RWPE2 (cell line): ENCODE results near the gene UCN.
A peak's percentile ranks its signal among the peaks of the same experiment; 100 is the strongest.

ENCODE experiments used
- ATAC-seq: fragments of 200-7000 bp; cut with Tn5 transposase; 3 replicates; pipeline ENCODE4 v1.9.1; 2021; ENCODE audit warnings: low read depth
- DNase-seq: peaks from one replicate; pipeline ENCODE4 v3.0.0-alpha.2; 2020; ENCODE audit warnings: low spot score
- H3K27ac ChIP-seq: fragments of 450-650 bp; 2 replicates; pipeline ENCODE4 v1.5.1; 2017; ENCODE audit warnings: mild to moderate bottlenecking; ENCODE audit not compliant: poor library complexity, severe bottlenecking
- H3K27me3 ChIP-seq: fragments of 250-450 bp; sonication (Bioruptor Pico); 2 replicates; pipeline ENCODE4 v1.5.1; 2021; ENCODE audit warnings: mild to moderate bottlenecking, moderate library complexity; ENCODE audit not compliant: insufficient read depth, poor library complexity, severe bottlenecking
- H3K36me3 ChIP-seq: fragments of 250-450 bp; sonication (Bioruptor Pico); 2 replicates; pipeline ENCODE4 v1.5.1; 2020; ENCODE audit warnings: low read depth, mild to moderate bottlenecking, moderate library complexity
- H3K4me1 ChIP-seq: fragments of 250-450 bp; sonication (Bioruptor Pico); 2 replicates; pipeline ENCODE4 v1.5.1; 2021; ENCODE audit warnings: mild to moderate bottlenecking, moderate library complexity; ENCODE audit not compliant: insufficient read depth, poor library complexity, severe bottlenecking
- H3K4me3 ChIP-seq: fragments of 250-450 bp; sonication (Bioruptor Pico); 2 replicates; pipeline ENCODE4 v1.5.1; 2021; ENCODE audit warnings: mild to moderate bottlenecking, moderate library complexity; ENCODE audit not compliant: severe bottlenecking
- H3K9me3 ChIP-seq: fragments of 250-450 bp; sonication (Bioruptor Pico); 2 replicates; pipeline ENCODE4 v1.5.1; 2021; ENCODE audit warnings: mild to moderate bottlenecking, moderate library complexity; ENCODE audit not compliant: severe bottlenecking
- CTCF ChIP-seq: fragments of 450-650 bp; IDR thresholded peaks from one replicate; pipeline ENCODE4 v1.5.1; 2017; ENCODE audit warnings: mild to moderate bottlenecking, moderate library complexity; ENCODE audit not compliant: poor library complexity, severe bottlenecking

The UCN gene

GRCh38 chr2:27261926-27262298, 46.3 kb downstream of the UCN start:
- ATAC-seq (no peak), DNase-seq (no peak)
- no peak for TF ChIP-seq CTCF
- H3K9me3 ChIP-seq: no peaks in the 10 kb centered on the region
- H3K36me3 ChIP-seq: no peaks in the 10 kb centered on the region
- no peak overlapping the region for H3K27ac ChIP-seq
- peaks cover 63% of the 10 kb centered on the region for H3K27me3 ChIP-seq
- H3K4me3 ChIP-seq: peak overlapping the region; percentile 37
- H3K4me1 ChIP-seq: no peaks in the 10 kb centered on the region

- H3K9me3 ChIP-seq: no peaks in the 10 kb centered on the region
- H3K4me1 ChIP-seq: no peaks in the 10 kb centered on the region
- no peak for TF ChIP-seq CTCF
- no peak for DNase-seq
- H3K27me3 ChIP-seq: peaks cover 60% of the 10 kb centered on the region
- no peaks in the 10 kb centered on the region for H3K36me3 ChIP-seq
- no peak overlapping the region for H3K27ac ChIP-seq
- ATAC-seq: no peak
- no peak overlapping the region for H3K4me3 ChIP-seq
These were observed 46.9 kb downstream of the UCN start for GRCh38 chr2:27261241-27261925.

- Histone ChIP-seq H3K4me3 (no peak overlapping the region), H3K27ac (no peak overlapping the region), H3K27me3 (peaks cover 29% of the 10 kb centered on the region), H3K36me3 (no peaks in the 10 kb centered on the region), H3K4me1 (no peaks in the 10 kb centered on the region), H3K9me3 (no peaks in the 10 kb centered on the region)
- no peak for TF ChIP-seq CTCF
- no peak for DNase-seq
- ATAC-seq: no peak
These were observed 50.2 kb downstream of the UCN start for GRCh38 chr2:27258051-27258450.
